NCI-H1436 (cell line): ENCODE results near the gene RECQL5.
"Not testable (repeated sequence)": the region's sequence is repeated elsewhere in the genome, so short reads cannot be mapped to it uniquely, and the experiment has no call there.

Experiments
- DNase-seq: peaks from one replicate; lab custom pipeline; 2025; lab: John Stamatoyannopoulos, UW

The RECQL5 gene

GRCh38 chr17:75592348-75593020 is 74.5 kb downstream of the RECQL5 start:
- DNase-seq = no peak

GRCh38 chr17:75591722-75592302 is 75.1 kb downstream of the RECQL5 start:
- DNase-seq = no peak

GRCh38 chr17:75590849-75591721 is 75.9 kb downstream of the RECQL5 start:
- DNase-seq = no peak

GRCh38 chr17:75590314-75590761 is 76.6 kb downstream of the RECQL5 start:
- no peak for DNase-seq

GRCh38 chr17:75589919-75590303 is 77.0 kb downstream of the RECQL5 start:
- DNase-seq = no peak

- peak; percentile 96 for DNase-seq
Measured at GRCh38 chr17:75589012-75589918, 77.7 kb downstream of the RECQL5 start.

GRCh38 chr17:75588596-75589011 is 78.3 kb downstream of the RECQL5 start:
- DNase-seq = peak; percentile 61

- DNase-seq = peak; percentile 61
Measured at GRCh38 chr17:75587675-75588595, 79.0 kb downstream of the RECQL5 start, which contains the start of gene MYO15B. MYO15B (plus strand) TSS chr17:75587800; CDS start chr17:75588058, 258 bp downstream.

GRCh38 chr17:75584849-75585175 is 82.1 kb downstream of the RECQL5 start:
- DNase-seq = no peak

GRCh38 chr17:75583197-75583596 is 83.8 kb downstream of the RECQL5 start:
- DNase-seq = not testable (repeated sequence)

GRCh38 chr17:75581121-75581725 is 85.7 kb downstream of the RECQL5 start:
- not testable (repeated sequence) for DNase-seq
